Prostate gland (tissue), 2 donors: ENCODE data around the gene ANKRD44. TPM values are rescaled to one million over a fixed set of nuclear protein-coding genes. Genes with fewer than 3 reads are reported as not detected.

Source experiments
- DNase-seq: peaks from one replicate; pipeline ENCODE4 v3.0.0-alpha.2; 2019; ENCODE audit warnings: low spot score
- H3K27ac ChIP-seq, 2 donors: fragments of 200-600 bp; sonication (generic); 2 replicates each; pipeline ENCODE4 v1.5.1; 2017 to 2019
- H3K27me3 ChIP-seq: fragments of 200-600 bp; sonication (generic); replicated peaks from 2 replicates; pipeline ENCODE4 v1.5.1; 2019; ENCODE audit not compliant: insufficient read depth
- H3K36me3 ChIP-seq, 2 donors: fragments of 200-600 bp; sonication (generic); 1 replicate in 1 of 2; 2 replicates in 1 of 2; pipeline versions ENCODE4 v1.5.1 to v1.8.1; 2017 to 2019
- H3K4me1 ChIP-seq: fragments of 200-600 bp; sonication (generic); replicated peaks from 2 replicates; pipeline ENCODE4 v1.5.1; 2019
- H3K4me3 ChIP-seq, 2 donors: fragments of 200-600 bp; sonication (generic); 2 replicates each; pipeline ENCODE4 v1.5.1; 2017 to 2019
- H3K9me3 ChIP-seq: fragments of 200-600 bp; sonication (generic); 2 replicates; pipeline ENCODE4 v1.5.1; 2017
- CTCF ChIP-seq, 4 experiments: fragments of 200-600 bp in 2 of 4; fragments of 450-650 bp in 2 of 4; sonication (generic) in 2 of 4; IDR thresholded peaks; 1 replicate in 3 of 4; 2 replicates in 1 of 4; pipeline ENCODE4 v1.5.1; 2016 to 2019; ENCODE audit warnings: antibody characterized with exemption in 4 of 4, mild to moderate bottlenecking in 2 of 4, moderate library complexity in 2 of 4
- POLR2A ChIP-seq: fragments of 450-650 bp; IDR thresholded peaks from one replicate; pipeline ENCODE4 v1.6.1; 2016; ENCODE audit warnings: antibody characterized with exemption, mild to moderate bottlenecking
- POLR2AphosphoS5 ChIP-seq: sonication (generic); formaldehyde crosslinking; IDR thresholded peaks from one replicate; pipeline ENCODE4 v1.6.1; 2017; ENCODE audit warnings: antibody characterized with exemption
- WGBS: methylation state at CpG from one replicate; pipeline ENCODE4 v1.1.5; 2018; 5-methylcytosine and 5-hydroxymethylcytosine counted together
- intact Hi-C: fragments of 100-400 bp; cut with DNase I; formaldehyde crosslinking; loops from one replicate; pipeline ENCODE4 v1.14.2; 2022
- total RNA-seq, 2 donors: library from RNA; depleted of rRNA; stranded (reverse); fragments of >200 nt; gene quantifications; one replicate each; pipeline ENCODE4 v1.1.0, GENCODE V29; 2016

The ANKRD44 gene
- total RNA-seq, 2 donors from 2014 or later = 6.0 to 11.2 TPM

DNA sequence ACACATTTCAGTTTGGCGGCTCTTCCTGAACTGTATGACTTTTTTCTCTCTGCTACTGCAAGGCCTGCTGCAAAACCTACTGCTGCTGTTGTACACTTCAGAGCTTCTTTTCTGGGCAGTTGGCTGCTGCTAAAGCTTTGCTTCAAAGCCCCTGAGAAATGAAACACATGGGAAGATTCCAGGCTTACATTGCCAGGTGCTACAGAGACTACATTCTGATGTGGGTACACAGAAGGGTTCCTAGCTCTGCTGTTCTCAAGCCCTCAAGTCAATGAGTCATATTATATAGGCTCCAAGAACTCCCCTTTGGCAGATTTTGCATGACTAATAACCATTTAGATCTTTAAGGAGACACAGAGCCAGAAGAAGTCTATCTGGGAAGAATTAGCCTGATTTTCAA lies 371.2 kb downstream of the ANKRD44 start:
- no peaks in the 10 kb centered on the region for H3K36me3 ChIP-seq
- TF ChIP-seq POLR2AphosphoS5 (no peak), POLR2A (no peak), CTCF (IDR thresholded peaks at IDR 0.05) (no peak)
- no peak overlapping the region for H3K4me3 ChIP-seq
- intact Hi-C loops = no loop called here
- no peak overlapping the region for H3K27ac ChIP-seq
- no peaks in the 10 kb centered on the region for H3K9me3 ChIP-seq
- no peaks in the 10 kb centered on the region for H3K27me3 ChIP-seq
- H3K4me1 ChIP-seq = no peaks in the 10 kb centered on the region
- WGBS = 86% methylated on average over 1 of the region's 1 CpG
- DNase-seq = no peak

Other genes with a start within 250 kb of the ANKRD44 start
- gene SF3B1, start 124.2 kb upstream of the ANKRD44 start, total RNA-seq = 100 to 1,000 TPM; 197 to 250 TPM
- gene COQ10B, start 142.8 kb upstream of the ANKRD44 start, total RNA-seq = 10 to 100 TPM; 18.7 to 20.1 TPM
- gene HSPD1, start 189.1 kb upstream of the ANKRD44 start, total RNA-seq = 100 to 1,000 TPM in 1 of 2 donors, 10 to 100 TPM in 1; 95.5 to 110 TPM
- gene HSPE1, start 189.6 kb upstream of the ANKRD44 start, total RNA-seq = 100 to 1,000 TPM in 1 of 2 donors, 10 to 100 TPM in 1; 57.0 to 139 TPM
- 10 to 100 TPM; 13.7 to 23.4 TPM for gene MOB4, start 205.3 kb upstream of the ANKRD44 start, total RNA-seq